ENCODE measurements around the gene MDN1. TPM values are rescaled to one million over a fixed set of nuclear protein-coding genes. Genes with fewer than 3 reads are reported as not detected.

The MDN1 gene
- total RNA-seq, 2 donors from 2014 or later = 21.3 to 36.0 TPM

GRCh38 chr6:89662659-89663223 is 156.9 kb downstream of the MDN1 start:
- DNase-seq (ENCODE audit: low spot score) = no peak
- TF ChIP-seq CTCF (IDR thresholded peaks at IDR 0.05) = no peak
- H3K4me1 ChIP-seq (ENCODE audit: control insufficient read depth in 1 of 2, low read depth in 2 of 2) = peaks cover under 1 to 7% of the 10 kb centered on the region in 2 donors
- H3K27me3 ChIP-seq (replicated peaks; ENCODE audit: insufficient read depth) = no peaks in the 10 kb centered on the region
- peaks cover 31% of the 10 kb centered on the region for H3K36me3 ChIP-seq
- H3K9me3 ChIP-seq = no peaks in the 10 kb centered on the region
- no peak overlapping the region for H3K27ac ChIP-seq
- no peak for ATAC-seq (ENCODE audit: insufficient number of reproducible peaks, low FRiP score, low read depth)
- H3K4me3 ChIP-seq = no peak overlapping the region

DNA sequence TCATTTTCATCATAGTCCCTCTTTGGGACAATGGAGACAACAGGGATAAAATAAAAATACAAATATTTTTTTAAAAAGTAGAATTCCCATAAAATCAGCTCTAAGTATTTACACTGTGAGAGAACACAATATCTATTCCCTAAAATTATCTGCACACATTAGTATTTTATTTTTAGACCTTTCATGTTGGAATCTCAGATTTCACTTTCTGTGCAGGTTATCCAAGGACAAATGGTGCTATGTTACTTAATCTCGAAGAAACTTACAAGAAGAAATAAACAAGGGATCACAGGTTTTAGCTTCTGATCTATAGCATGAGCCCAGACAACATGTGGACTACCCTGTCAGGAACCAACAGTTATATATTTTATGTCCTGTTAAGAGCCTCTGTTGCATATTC is 158.0 kb downstream of the MDN1 start:
- no peak for ATAC-seq (ENCODE audit: insufficient number of reproducible peaks, low FRiP score, low read depth)
- no peak for DNase-seq (ENCODE audit: low spot score)
- Histone ChIP-seq H3K27me3 (replicated peaks; ENCODE audit: insufficient read depth) (no peaks in the 10 kb centered on the region), H3K27ac (no peak overlapping the region), H3K4me3 (no peak overlapping the region), H3K4me1 (ENCODE audit: control insufficient read depth in 1 of 2, low read depth in 2 of 2) (no peaks in the 10 kb centered on the region), H3K36me3 (peaks cover 34% of the 10 kb centered on the region), H3K9me3 (no peaks in the 10 kb centered on the region)
- TF ChIP-seq CTCF (IDR thresholded peaks at IDR 0.05) = no peak

DNA sequence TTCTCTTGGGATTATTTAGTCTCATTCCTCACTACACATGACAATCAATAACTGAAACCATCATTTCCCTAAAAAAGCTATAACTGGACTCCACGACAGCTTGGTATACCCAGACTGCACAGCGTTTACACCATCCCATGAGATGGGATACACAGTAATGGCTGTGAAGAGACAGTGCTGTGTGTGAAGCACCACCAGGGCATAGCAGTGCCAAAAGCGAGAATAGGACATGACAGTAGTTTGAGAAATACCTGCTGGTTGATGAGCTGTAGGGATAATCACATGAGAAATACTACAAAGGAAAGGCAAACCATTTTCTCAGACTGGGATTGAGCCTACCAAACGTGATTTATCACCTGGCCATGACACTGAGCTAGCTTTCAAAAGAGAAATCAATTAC is 158.6 kb downstream of the MDN1 start:
- Histone ChIP-seq H3K9me3 (no peaks in the 10 kb centered on the region), H3K4me1 (ENCODE audit: control insufficient read depth in 1 of 2, low read depth in 2 of 2) (no peaks in the 10 kb centered on the region), H3K36me3 (peaks cover 37% of the 10 kb centered on the region), H3K4me3 (no peak overlapping the region), H3K27me3 (replicated peaks; ENCODE audit: insufficient read depth) (no peaks in the 10 kb centered on the region), H3K27ac (no peak overlapping the region)
- no peak for ATAC-seq (ENCODE audit: insufficient number of reproducible peaks, low FRiP score, low read depth)
- no peak for TF ChIP-seq CTCF (IDR thresholded peaks at IDR 0.05)
- DNase-seq (ENCODE audit: low spot score) = no peak

GRCh38 chr6:89657445-89658158 is 162.0 kb downstream of the MDN1 start:
- DNase-seq (ENCODE audit: low spot score) (no peak), ATAC-seq (ENCODE audit: insufficient number of reproducible peaks, low FRiP score, low read depth) (no peak)
- Histone ChIP-seq H3K4me1 (ENCODE audit: control insufficient read depth in 1 of 2, low read depth in 2 of 2) (no peaks in the 10 kb centered on the region), H3K27ac (no peak overlapping the region), H3K36me3 (peaks cover 37% of the 10 kb centered on the region), H3K9me3 (no peaks in the 10 kb centered on the region), H3K27me3 (replicated peaks; ENCODE audit: insufficient read depth) (no peaks in the 10 kb centered on the region), H3K4me3 (no peak overlapping the region)
- TF ChIP-seq CTCF (IDR thresholded peaks at IDR 0.05) = no peak

- no peaks in the 10 kb centered on the region for H3K27me3 ChIP-seq (replicated peaks; ENCODE audit: insufficient read depth)
- H3K36me3 ChIP-seq = peaks cover 41% of the 10 kb centered on the region
- DNase-seq (ENCODE audit: low spot score) = no peak
- TF ChIP-seq CTCF (IDR thresholded peaks at IDR 0.05) = no peak
- H3K27ac ChIP-seq = no peak overlapping the region
- H3K9me3 ChIP-seq = no peaks in the 10 kb centered on the region
- no peak for ATAC-seq (ENCODE audit: insufficient number of reproducible peaks, low FRiP score, low read depth)
- no peak overlapping the region for H3K4me3 ChIP-seq
- H3K4me1 ChIP-seq (ENCODE audit: control insufficient read depth in 1 of 2, low read depth in 2 of 2) = no peaks in the 10 kb centered on the region
Measured at GRCh38 chr6:89655122-89655521, 164.5 kb downstream of the MDN1 start.
